ENCODE measurements around the gene IKBKE.

- no peak for TF ChIP-seq YY1 (IDR thresholded peaks at IDR 0.05; ENCODE audit: insufficient read depth, insufficient read length)
- no peak for TF ChIP-seq ZNF274 (IDR thresholded peaks at IDR 0.05; ENCODE audit: low read depth, low read length)
- no peak for TF ChIP-seq SUZ12 (IDR thresholded peaks at IDR 0.05; ENCODE audit: extremely low read depth, insufficient read depth, insufficient read length)
These were observed 5.8 kb downstream of the IKBKE start for GRCh38 chr1:206476058-206476457.

All from NT2/D1 (cell line).